ENCODE measurements around the gene CCDC90B. TPM values are rescaled to one million over a fixed set of nuclear protein-coding genes. Genes with fewer than 3 reads are reported as not detected.

CCDC90B gene
- total and polyA plus RNA-seq, 2 of the 13 experiments (the other 11 are each of a cell fraction or from before 2014, with no cell fraction given) = 17.1 to 46.1 TPM

DNA sequence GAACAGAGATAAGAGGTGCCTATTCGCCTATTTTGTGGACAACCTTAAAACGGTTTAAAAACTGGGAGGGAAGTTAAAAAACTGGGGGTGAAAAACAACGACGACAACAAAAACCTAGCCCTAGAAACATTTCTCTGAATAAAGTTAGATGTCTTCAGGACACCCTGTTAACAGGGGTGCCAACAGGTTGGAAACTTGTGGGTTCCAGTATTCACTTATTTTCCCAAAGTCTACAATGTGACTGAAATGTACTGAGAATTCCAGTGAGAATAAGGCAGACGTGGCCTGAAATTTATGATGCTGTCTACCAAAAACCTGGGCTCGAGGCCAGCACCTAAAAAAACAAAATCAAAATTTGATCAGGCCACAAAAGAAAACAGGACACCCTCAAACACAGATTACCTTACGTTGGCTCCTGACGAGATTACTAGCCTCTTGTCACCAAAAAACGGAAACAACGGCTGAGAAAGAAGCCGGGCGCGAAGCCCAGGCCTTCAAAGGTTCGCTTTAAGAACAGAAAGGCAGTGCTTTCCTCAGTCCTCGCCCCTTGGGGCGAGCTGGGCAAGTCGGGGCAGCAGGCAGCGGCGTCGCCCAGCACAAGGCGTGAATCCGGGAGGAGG is 906 bp downstream of the CCDC90B start:
- peaks cover 34% of the 10 kb centered on the region for H3K4me1 ChIP-seq (ENCODE audit: insufficient read depth, low read length)
- ATAC-seq (peak; percentile 62), FAIRE-seq (no peak), DNase-seq (ENCODE audit: low spot score) (no peak)
- peak overlapping the region; percentile 96 for H3K27ac ChIP-seq (ENCODE audit: extremely low read length, insufficient read depth, low read length)
- H3K79me2 ChIP-seq (ENCODE audit: insufficient read depth, low read length) = peaks cover 9% of the 10 kb centered on the region
- no peaks in the 10 kb centered on the region for H3K27me3 ChIP-seq (ENCODE audit: control insufficient read depth in 1 of 2, insufficient read depth in 2 of 2, low read length in 2 of 2)
- 2% methylated on average over 17 of the region's 22 CpGs for WGBS (ENCODE audit: low lambda C conversion rate)
- H3K9me3 ChIP-seq (ENCODE audit: low read length) = no peaks in the 10 kb centered on the region
- in situ Hi-C loops (cut with HindIII; ENCODE audit: extremely low pct_ligation_motif_present, low pct_unique_long_range_greater_than_20kb) = no loop called here
- H3K36me3 ChIP-seq (replicated peaks in 1 of 2; ENCODE audit: control insufficient read depth in 1 of 2, insufficient read depth in 2 of 2, low read length in 2 of 2) = no peaks in the 10 kb centered on the region
- BruUV-seq (replicated peaks) = no TSS peak
- peak overlapping the region; percentile 68 to 91 (median 75) for H3K4me3 ChIP-seq (replicated peaks in 1 of 3; ENCODE audit: insufficient read depth in 1 of 3, low read depth in 2 of 3, low read length in 3 of 3)
- H4K20me1 ChIP-seq (ENCODE audit: insufficient read depth, low read length) = no peaks in the 10 kb centered on the region
- intact Hi-C loops (cut with micrococcal nuclease; ENCODE audit: unreplicated experiment) = loop anchor here (2.0 to 10.0 kb wide), 3 partner anchors 28 to 380 kb away; partner anchors contain the start of genes DDIAS and PRCP
- H2AFZ ChIP-seq (ENCODE audit: low read length) = no peak overlapping the region
- peak overlapping the region; percentile 94 for H3K9ac ChIP-seq (ENCODE audit: insufficient read depth, low read depth, low read length)
- ChIA-PET CTCF (ENCODE audit: low intra/inter-chr PET ratio, low total read pairs) (no interaction called here), POLR2A (interaction anchor here (0.9 to 3.6 kb wide), 20 partner anchors 8 to 474 kb away, joined by 3 to 28 read pairs (median 4); partner anchors contain the start of genes ANKRD42, DDIAS, PCF11 and PRCP)
- peak overlapping the region; percentile 79 for H3K4me2 ChIP-seq (ENCODE audit: low read depth, low read length)
- TF ChIP-seq RARA (CRISPR knock-in tag; IDR thresholded peaks at IDR 0.05) (0 out of 2 replicates have a peak, but pooled peaks have one; percentile 13), SP2 (CRISPR knock-in tag; IDR thresholded peaks at IDR 0.05) (peak; percentile 52), ZNF337 (CRISPR knock-in tag; IDR thresholded peaks at IDR 0.05; ENCODE audit: borderline replicate concordance, low read depth) (0 out of 2 replicates have a peak, but pooled peaks have one; percentile 5), SETDB1 (CRISPR knock-in tag; IDR thresholded peaks at IDR 0.05; ENCODE audit: borderline replicate concordance) (0 out of 2 replicates have a peak, but pooled peaks have one; percentile 61), SIN3A (IDR thresholded peaks at IDR 0.05; ENCODE audit: borderline replicate concordance, low read depth, low read length) (no peak), ATM (IDR thresholded peaks at IDR 0.05; ENCODE audit: borderline replicate concordance) (no peak), TBL1XR1 (IDR thresholded peaks at IDR 0.05; ENCODE audit: borderline replicate concordance, low read length, partially characterized antibody) (no peak), MAFF (IDR thresholded peaks at IDR 0.05; ENCODE audit: low read depth, low read length) (no peak), ZNF33B (CRISPR knock-in tag; IDR thresholded peaks at IDR 0.05) (0 out of 2 replicates have a peak, but pooled peaks have one; percentile 54), IKZF4 (CRISPR knock-in tag; IDR thresholded peaks at IDR 0.05; ENCODE audit: borderline replicate concordance, low read depth, not compliant biosample characterization) (peak; percentile 77), DPF2 (CRISPR knock-in tag; IDR thresholded peaks at IDR 0.05; ENCODE audit: borderline replicate concordance, low read depth) (no peak), ZNF44 (CRISPR knock-in tag; IDR thresholded peaks at IDR 0.05) (no peak), SNAI1 (CRISPR knock-in tag; IDR thresholded peaks at IDR 0.05; ENCODE audit: borderline replicate concordance) (no peak), ZNF749 (CRISPR knock-in tag; IDR thresholded peaks at IDR 0.05; ENCODE audit: borderline replicate concordance) (no peak), ZSCAN25 (CRISPR knock-in tag; IDR thresholded peaks at IDR 0.05) (0 out of 2 replicates have a peak, but pooled peaks have one; percentile 33), GLI4 (CRISPR knock-in tag; IDR thresholded peaks at IDR 0.05; ENCODE audit: borderline replicate concordance) (peak; percentile 85; the same call in 1 of the 2 replicates), NFATC3 (CRISPR knock-in tag; IDR thresholded peaks at IDR 0.05) (peak; percentile 95; the same call in 1 of the 2 replicates), ZNF547 (CRISPR knock-in tag; IDR thresholded peaks at IDR 0.05) (peak; percentile 59; the same call in 1 of the 2 replicates), FOSL2 (CRISPR knock-in tag; IDR thresholded peaks at IDR 0.05) (no peak), RXRA (CRISPR knock-in tag; IDR thresholded peaks at IDR 0.05) (no peak), ZNF883 (CRISPR knock-in tag; IDR thresholded peaks at IDR 0.05; ENCODE audit: not compliant biosample characterization) (peak; percentile 73), JARID2 (CRISPR knock-in tag; IDR thresholded peaks at IDR 0.05; ENCODE audit: insufficient replicate concordance) (peak; percentile 35), ZNF567 (CRISPR knock-in tag; IDR thresholded peaks at IDR 0.05; ENCODE audit: borderline replicate concordance) (no peak)
- TF ChIP-seq, protein P1, sequence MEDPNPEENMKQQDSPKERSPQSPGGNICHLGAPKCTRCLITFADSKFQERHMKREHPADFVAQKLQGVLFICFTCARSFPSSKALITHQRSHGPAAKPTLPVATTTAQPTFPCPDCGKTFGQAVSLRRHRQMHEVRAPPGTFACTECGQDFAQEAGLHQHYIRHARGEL (CRISPR knock-in tag; IDR thresholded peaks at IDR 0.05) = 0 out of 2 replicates have a peak, but pooled peaks have one; percentile 74
- TF ChIP-seq, protein P2, sequence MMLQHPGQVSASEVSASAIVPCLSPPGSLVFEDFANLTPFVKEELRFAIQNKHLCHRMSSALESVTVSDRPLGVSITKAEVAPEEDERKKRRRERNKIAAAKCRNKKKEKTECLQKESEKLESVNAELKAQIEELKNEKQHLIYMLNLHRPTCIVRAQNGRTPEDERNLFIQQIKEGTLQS (CRISPR knock-in tag; IDR thresholded peaks at IDR 0.05) = peak; percentile 23; the same call in 1 of the 2 replicates

All from HepG2 (cell line).